ENCODE measurements around the gene SHROOM1.

Gene SHROOM1

GRCh38 chr5:132873119-132873929, 42.9 kb upstream of the SHROOM1 start, which contains the start of gene LEAP2:
LEAP2 (plus strand) TSS chr5:132873668; CDS start chr5:132873695, 27 bp downstream.
- DNase-seq (ENCODE audit: extremely low read depth, insufficient read length), result no peak
- no peak for TF ChIP-seq CTCF (IDR thresholded peaks at IDR 0.05; ENCODE audit: insufficient read depth, low read length, poor library complexity, severe bottlenecking)
- no peak within 1 kb of the TSS for H3K4me3 ChIP-seq (replicated peaks; ENCODE audit: low read depth, low read length)
- peaks cover 6% of the 10 kb centered on the region for H3K36me3 ChIP-seq (ENCODE audit: control insufficient read depth, insufficient read depth, low read length)
- H3K27me3 ChIP-seq (replicated peaks; ENCODE audit: control insufficient read depth, insufficient read depth, low read length), result no peaks in the 10 kb centered on the region

GRCh38 chr5:132872788-132873118, 42.3 kb upstream of the SHROOM1 start:
- H3K27me3 ChIP-seq (replicated peaks; ENCODE audit: control insufficient read depth, insufficient read depth, low read length), result no peaks in the 10 kb centered on the region
- H3K4me3 ChIP-seq (replicated peaks; ENCODE audit: low read depth, low read length), result no peak overlapping the region
- DNase-seq (ENCODE audit: extremely low read depth, insufficient read length), result no peak
- peaks cover 6% of the 10 kb centered on the region for H3K36me3 ChIP-seq (ENCODE audit: control insufficient read depth, insufficient read depth, low read length)
- TF ChIP-seq CTCF (IDR thresholded peaks at IDR 0.05; ENCODE audit: insufficient read depth, low read length, poor library complexity, severe bottlenecking), result no peak

DNA sequence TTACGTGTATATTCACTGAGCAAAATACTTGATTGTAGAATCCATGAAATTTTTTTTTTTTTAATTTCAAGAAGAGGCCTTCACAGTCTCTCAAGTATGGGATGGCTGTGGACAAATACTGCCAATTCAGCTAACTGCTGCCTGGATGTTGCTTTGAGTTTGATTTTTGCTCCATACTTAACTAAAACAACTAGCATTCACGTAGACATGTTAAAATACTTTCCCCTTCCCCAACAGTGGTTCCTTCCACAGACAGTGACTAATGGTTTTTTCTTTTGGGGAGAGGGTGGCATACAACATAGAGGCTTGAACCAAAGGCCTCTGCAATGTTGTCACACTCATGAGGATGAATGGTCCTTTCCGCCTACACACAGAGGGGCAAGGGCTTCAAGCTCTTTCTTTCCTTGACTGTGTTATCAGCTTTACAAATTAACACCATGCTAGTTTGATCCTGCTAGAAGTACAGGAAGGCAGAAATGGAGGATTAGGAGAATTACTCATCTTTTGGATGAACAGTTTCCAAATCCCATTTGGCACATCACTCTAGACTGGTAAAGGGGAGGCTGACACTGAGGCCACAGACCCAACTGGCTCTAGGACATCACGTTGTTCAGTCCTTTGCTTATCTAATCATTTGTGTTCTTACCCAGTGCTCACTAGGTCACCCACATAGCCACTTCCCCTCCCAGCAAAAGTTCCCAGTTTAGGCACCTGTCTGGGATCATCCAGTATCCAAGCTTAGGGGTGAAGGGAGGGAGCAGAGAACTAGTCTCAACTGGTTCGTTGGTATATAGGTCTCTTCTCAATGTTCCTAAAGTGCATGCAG, 41.2 kb upstream of the SHROOM1 start:
- Histone ChIP-seq H3K27me3 (replicated peaks; ENCODE audit: control insufficient read depth, insufficient read depth, low read length) (no peaks in the 10 kb centered on the region), H3K4me3 (replicated peaks; ENCODE audit: low read depth, low read length) (no peak overlapping the region), H3K36me3 (ENCODE audit: control insufficient read depth, insufficient read depth, low read length) (peaks cover 6% of the 10 kb centered on the region)
- no peak for TF ChIP-seq CTCF (IDR thresholded peaks at IDR 0.05; ENCODE audit: insufficient read depth, low read length, poor library complexity, severe bottlenecking)
- no peak for DNase-seq (ENCODE audit: extremely low read depth, insufficient read length)

- TF ChIP-seq CTCF (IDR thresholded peaks at IDR 0.05; ENCODE audit: insufficient read depth, low read length, poor library complexity, severe bottlenecking), result no peak
- no peaks in the 10 kb centered on the region for H3K27me3 ChIP-seq (replicated peaks; ENCODE audit: control insufficient read depth, insufficient read depth, low read length)
- H3K36me3 ChIP-seq (ENCODE audit: control insufficient read depth, insufficient read depth, low read length), result peaks cover 6% of the 10 kb centered on the region
- no peak for DNase-seq (ENCODE audit: extremely low read depth, insufficient read length)
- H3K4me3 ChIP-seq (replicated peaks; ENCODE audit: low read depth, low read length), result no peak overlapping the region
Measured at GRCh38 chr5:132870801-132871200, 40.4 kb upstream of the SHROOM1 start.

DNA sequence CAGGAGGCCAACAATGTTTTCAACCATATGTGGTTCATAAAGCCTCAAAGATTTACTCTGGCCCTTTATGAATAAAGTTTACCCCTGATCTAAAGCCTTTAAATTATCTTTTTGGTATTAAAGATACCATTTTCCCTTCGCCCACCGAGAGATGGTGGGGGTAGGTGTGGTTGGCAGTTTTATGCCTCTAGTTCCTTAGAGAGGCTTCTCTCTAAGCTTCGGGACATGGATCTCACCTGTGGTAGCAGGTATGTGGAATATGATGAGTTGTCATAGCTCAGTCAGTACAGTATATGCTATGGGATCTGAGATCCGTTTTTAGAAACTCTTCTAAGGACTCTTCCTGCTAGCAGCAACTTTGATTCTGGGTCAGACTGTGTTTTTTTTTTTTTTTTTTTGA, 38.3 kb upstream of the SHROOM1 start:
- no peak overlapping the region for H3K4me3 ChIP-seq (replicated peaks; ENCODE audit: low read depth, low read length)
- H3K27me3 ChIP-seq (replicated peaks; ENCODE audit: control insufficient read depth, insufficient read depth, low read length), result no peaks in the 10 kb centered on the region
- peaks cover 6% of the 10 kb centered on the region for H3K36me3 ChIP-seq (ENCODE audit: control insufficient read depth, insufficient read depth, low read length)
- TF ChIP-seq CTCF (IDR thresholded peaks at IDR 0.05; ENCODE audit: insufficient read depth, low read length, poor library complexity, severe bottlenecking), result no peak
- no peak for DNase-seq (ENCODE audit: extremely low read depth, insufficient read length)

All from GM06990 (cell line).